22Rv1 (cell line): ENCODE measurements around the gene GATB.

ENCODE experiments used
- H3K27ac ChIP-seq: fragments of 450-650 bp; 2 replicates; pipeline ENCODE4 v1.5.1; 2017
- ZFX ChIP-seq: fragments of 450-650 bp; IDR thresholded peaks from 2 replicates; pipeline ENCODE4 v1.6.1; 2017; ENCODE audit warnings: antibody characterized with exemption, borderline replicate concordance
- TF ChIP-seq, protein P1 (sequence below): fragments of 450-650 bp; IDR thresholded peaks from 2 replicates; pipeline ENCODE4 v1.5.1; 2017; ENCODE audit warnings: mild to moderate bottlenecking

The GATB gene

DNA sequence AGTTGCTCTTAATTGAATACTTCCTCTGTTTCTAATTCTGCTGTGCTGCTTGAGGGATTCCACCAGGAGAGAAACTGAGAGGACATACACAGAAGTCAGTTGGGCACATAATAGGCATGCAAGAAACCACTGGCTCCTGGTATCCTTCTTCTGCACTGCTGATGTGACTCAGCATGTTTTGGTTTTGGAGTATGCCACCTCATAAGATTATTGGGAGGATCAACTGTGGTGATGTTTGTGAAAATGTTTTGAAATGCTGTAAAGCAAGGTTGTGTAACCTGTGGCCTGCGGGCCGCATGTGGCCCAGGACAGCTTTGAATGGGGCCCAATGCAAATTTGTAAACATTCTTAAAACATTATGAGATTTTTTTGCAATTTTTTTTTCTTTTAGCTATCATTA is 119.6 kb downstream of the GATB start:
- no peak overlapping the region for H3K27ac ChIP-seq
- TF ChIP-seq ZFX = no peak
- TF ChIP-seq, protein P1, sequence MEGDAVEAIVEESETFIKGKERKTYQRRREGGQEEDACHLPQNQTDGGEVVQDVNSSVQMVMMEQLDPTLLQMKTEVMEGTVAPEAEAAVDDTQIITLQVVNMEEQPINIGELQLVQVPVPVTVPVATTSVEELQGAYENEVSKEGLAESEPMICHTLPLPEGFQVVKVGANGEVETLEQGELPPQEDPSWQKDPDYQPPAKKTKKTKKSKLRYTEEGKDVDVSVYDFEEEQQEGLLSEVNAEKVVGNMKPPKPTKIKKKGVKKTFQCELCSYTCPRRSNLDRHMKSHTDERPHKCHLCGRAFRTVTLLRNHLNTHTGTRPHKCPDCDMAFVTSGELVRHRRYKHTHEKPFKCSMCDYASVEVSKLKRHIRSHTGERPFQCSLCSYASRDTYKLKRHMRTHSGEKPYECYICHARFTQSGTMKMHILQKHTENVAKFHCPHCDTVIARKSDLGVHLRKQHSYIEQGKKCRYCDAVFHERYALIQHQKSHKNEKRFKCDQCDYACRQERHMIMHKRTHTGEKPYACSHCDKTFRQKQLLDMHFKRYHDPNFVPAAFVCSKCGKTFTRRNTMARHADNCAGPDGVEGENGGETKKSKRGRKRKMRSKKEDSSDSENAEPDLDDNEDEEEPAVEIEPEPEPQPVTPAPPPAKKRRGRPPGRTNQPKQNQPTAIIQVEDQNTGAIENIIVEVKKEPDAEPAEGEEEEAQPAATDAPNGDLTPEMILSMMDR = no peak

DNA sequence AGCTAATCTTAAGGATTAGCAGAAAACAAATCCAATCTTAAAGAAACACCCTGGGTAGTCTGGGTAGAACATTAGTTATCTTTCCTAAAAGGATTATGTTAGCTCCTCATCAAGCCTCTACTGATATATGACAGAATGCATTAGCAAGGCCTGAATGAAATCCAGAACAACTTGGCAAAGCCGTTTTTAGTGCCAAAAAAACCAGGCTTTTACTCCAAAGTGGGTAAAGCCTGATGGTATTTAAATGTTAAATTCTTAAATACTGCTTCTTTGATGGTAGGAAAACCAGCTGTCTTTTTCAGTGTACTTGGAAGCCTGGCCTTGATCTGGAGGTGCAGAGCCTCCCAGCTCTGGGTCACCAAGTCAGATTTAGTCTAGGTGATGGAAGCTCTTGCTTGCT is 120.4 kb downstream of the GATB start:
- no peak for TF ChIP-seq ZFX
- TF ChIP-seq, protein P1 = no peak
- no peak overlapping the region for H3K27ac ChIP-seq

DNA sequence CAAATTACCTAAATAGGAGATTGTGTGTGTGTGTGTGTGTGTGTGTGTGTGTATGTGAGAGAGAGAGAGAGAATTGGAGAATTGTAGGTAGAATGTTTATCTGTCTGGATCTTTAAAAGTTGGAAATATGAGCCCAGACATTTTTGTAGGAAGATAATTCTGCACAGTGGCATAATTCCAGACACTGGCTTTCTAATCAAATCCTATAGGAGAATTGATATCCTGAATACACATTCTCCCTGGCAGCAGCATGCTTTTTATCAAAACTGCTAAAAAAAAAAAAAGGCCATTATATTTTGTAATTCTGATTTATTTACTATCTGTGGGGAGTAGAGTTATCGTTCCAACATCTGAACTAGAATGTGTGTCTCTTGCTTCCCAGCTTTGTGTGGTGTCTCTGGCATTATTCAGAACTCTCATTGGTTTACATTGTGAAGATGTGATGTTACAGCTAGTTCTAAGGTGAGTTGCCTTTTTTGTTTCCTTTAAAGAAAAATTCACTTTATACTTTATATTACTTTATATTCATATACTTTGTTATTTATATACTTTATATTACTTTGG is 122.4 kb downstream of the GATB start:
- H3K27ac ChIP-seq = no peak overlapping the region
- TF ChIP-seq, protein P1 = no peak
- no peak for TF ChIP-seq ZFX

DNA sequence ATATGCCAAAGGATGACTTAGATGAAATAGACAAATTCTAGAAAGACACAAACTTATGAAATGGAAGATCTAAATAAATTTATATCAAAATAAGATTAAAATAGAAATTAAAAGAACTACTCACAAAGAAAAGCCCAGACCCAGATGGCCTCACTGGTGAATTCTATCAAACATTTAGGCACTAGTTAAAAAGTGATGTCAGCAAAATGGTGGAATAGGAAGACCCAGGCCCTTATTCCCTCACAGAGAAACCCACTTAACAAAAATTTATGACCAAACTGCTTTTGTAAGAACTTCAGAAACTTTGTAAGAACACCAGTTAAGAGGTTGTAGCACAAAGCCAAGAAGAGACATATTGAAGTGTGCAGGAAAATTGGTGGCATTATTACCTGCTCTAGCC is 129.5 kb downstream of the GATB start:
- TF ChIP-seq, protein P1 = no peak
- TF ChIP-seq ZFX = no peak
- H3K27ac ChIP-seq = no peak overlapping the region

DNA sequence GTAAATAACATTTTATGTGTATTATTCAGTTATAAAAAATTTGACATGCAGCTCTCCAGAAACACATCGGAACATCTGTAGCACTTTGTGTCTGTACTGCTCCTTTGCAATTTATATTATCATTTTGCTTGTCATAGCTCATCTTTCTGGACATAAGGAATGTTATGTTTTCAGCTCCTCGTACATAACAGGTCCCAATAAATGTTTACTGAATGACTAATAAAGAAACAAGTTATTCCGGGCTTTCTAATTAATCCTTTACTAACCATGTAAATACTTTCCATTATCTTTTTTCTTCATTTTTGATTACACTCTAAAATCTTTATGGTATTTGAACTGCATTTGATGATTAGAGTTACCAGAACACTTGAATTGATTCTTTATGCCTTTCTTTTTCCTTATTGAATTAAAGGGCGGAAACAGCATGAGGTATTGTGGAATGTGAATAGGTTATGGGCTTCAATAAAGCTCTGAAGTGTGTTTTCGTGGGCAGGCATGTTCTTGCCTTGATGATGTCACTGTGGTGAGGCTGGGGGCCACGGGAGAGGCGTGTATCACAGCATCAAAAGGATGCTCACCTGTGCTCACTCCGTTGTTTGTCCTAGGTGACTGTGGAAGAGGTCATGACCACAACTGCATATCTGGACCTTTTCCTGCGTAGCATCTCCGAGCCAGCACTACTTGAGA is 131.6 kb downstream of the GATB start:
- H3K27ac ChIP-seq = no peak overlapping the region
- TF ChIP-seq, protein P1 = no peak
- TF ChIP-seq ZFX = no peak

DNA sequence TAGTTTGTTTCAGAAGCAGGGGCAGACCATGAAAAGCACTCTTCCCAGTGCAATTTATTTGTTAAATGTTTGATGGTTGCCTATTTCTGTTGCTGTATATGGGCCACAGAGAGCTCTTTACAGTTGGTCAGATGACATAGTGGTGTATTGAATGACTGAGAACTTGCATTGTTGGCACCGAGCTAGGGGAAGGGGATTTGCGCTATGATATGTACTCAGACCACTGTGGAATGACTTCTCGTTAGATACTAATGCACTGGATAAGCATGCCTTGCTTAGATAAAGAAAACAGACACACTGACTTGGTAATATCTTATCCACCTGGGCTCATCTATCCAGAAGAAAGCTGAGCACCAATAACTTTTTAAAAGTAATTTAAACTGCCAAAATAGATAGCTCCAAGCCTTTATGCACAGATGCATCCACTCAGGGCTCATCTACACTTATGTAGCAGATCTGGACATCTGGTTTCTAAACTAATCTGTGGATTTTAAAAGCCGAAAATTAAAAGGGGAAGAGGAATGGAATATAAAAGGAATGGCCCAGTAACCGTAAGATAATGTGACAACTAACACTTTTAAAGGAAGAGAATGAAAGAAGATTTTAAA is 132.7 kb downstream of the GATB start:
- TF ChIP-seq, protein P1 = no peak
- TF ChIP-seq ZFX = no peak
- H3K27ac ChIP-seq = no peak overlapping the region

DNA sequence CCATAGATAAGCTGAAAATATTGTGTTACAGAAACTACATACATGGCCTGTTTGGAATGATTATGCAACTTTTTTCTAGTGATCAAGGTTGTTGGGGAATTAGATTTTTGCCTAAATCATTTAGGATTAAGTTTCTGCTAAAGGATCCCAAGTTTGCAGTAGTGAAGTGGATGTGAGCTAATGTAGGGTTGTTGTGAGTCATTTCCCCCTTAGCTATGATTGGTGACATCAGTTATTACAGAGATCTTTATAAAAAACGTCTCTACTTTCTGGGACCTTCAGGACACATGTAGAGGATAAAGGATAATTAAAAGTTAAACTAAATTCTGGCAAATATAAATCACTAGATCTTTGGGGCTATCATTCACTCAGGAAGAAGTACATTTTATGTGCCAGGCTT is 133.3 kb downstream of the GATB start:
- no peak overlapping the region for H3K27ac ChIP-seq
- TF ChIP-seq, protein P1 = no peak
- TF ChIP-seq ZFX = no peak
